NT2/D1 (cell line): Measurements from ENCODE around the gene TIAM2.

Source experiments
- YY1 ChIP-seq: IDR thresholded peaks from 2 replicates; pipeline ENCODE4 v1.6.1; 2011; ENCODE audit not compliant: insufficient read length, insufficient read depth
- ZNF274 ChIP-seq: IDR thresholded peaks from 2 replicates; pipeline ENCODE4 v1.6.1; 2011; ENCODE audit warnings: mild to moderate bottlenecking, low read depth, low read length

GRCh38 chr6:155274106-155274505 lies 279.0 kb downstream of the TIAM2 start:
- no peak for TF ChIP-seq YY1
- TF ChIP-seq ZNF274, result no peak
